Measurements from ENCODE around the gene SUN2. TPM values are rescaled to one million over a fixed set of nuclear protein-coding genes. Genes with fewer than 3 reads are reported as not detected.

Gene SUN2
- total and polyA plus RNA-seq, 9 of the 15 experiments (the other 6 are each of a cell fraction or from before 2014, with no cell fraction given): 0.11 to 42.6 (median 16.7) TPM

GRCh38 chr22:38700789-38701628 is 54.8 kb downstream of the SUN2 start, which contains the start of gene JOSD1 (continued):
- 0 out of 2 replicates have a peak, but pooled peaks have one; percentile 19 for TF ChIP-seq LCOR (CRISPR knock-in tag; IDR thresholded peaks at IDR 0.05)
- TF ChIP-seq HDAC2 (IDR thresholded peaks at IDR 0.05): peak; percentile 56; the same call in 1 of the 2 replicates
- TF ChIP-seq ETS1 (conservative IDR thresholded peaks at IDR 0.05; ENCODE audit: control insufficient read depth, low read depth, low read length): 0 out of 2 replicates have a peak, but pooled peaks have one; percentile 43
- no peak for TF ChIP-seq AFF4 (CRISPR knock-in tag; IDR thresholded peaks at IDR 0.05)
- peak; percentile 63 for TF ChIP-seq MGA (IDR thresholded peaks at IDR 0.05)
- TF ChIP-seq ZNF584 (CRISPR knock-in tag; IDR thresholded peaks at IDR 0.05; ENCODE audit: low read depth): 0 out of 2 replicates have a peak, but pooled peaks have one; percentile 56
- no peak for TF ChIP-seq BRF2 (IDR thresholded peaks at IDR 0.05; ENCODE audit: borderline replicate concordance, insufficient read depth, insufficient read length)
